ENCODE data around the gene SLC39A1.

The SLC39A1 gene

DNA sequence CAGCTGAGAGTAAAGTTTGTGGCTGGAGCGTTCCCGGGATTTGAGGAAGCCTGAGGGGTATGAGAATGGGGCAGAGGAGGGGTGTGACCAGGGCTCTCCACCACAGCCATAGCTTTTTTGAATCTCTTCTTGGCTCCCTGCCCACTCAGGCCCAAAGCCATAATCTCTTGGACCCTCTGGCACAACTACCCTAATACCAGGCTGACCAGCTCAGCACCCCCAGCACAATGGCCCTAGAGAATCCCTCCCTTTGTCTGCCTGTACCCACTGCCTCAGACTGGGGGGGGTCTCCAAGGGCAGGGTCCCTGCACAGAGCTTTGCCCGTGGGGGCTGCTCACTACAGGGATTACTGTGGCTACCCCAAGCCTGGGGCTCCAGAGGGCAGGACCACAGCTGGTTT is 24.3 kb downstream of the SLC39A1 start:
- H3K23ac ChIP-seq (ENCODE audit: low read depth, low read length, poor library complexity): no peak overlapping the region
- no peak overlapping the region for H4K91ac ChIP-seq (ENCODE audit: low read depth, low read length, poor library complexity)
- H3K4me3 ChIP-seq (ENCODE audit: low read length in 2 of 2): no peak overlapping the region
- H3K36me3 ChIP-seq (replicated peaks in 1 of 2; ENCODE audit: control insufficient read depth in 2 of 2, insufficient read depth in 2 of 2, low read length in 2 of 2): peaks cover 11 to 91% of the 10 kb centered on the region in 2 donors
- H2BK5ac ChIP-seq (ENCODE audit: low read length): no peak overlapping the region
- H3K4me2 ChIP-seq (ENCODE audit: insufficient read depth, low read length, poor library complexity, severe bottlenecking): no peak overlapping the region
- no peaks in the 10 kb centered on the region for H3K4me1 ChIP-seq (ENCODE audit: control insufficient read depth in 2 of 2, insufficient read depth in 1 of 2, low read depth in 1 of 2, low read length in 2 of 2)
- no peaks in the 10 kb centered on the region for H3K9me3 ChIP-seq (replicated peaks in 1 of 2; ENCODE audit: control insufficient read depth in 2 of 2, insufficient read depth in 1 of 2, low read depth in 1 of 2, low read length in 2 of 2)
- H3K79me1 ChIP-seq (ENCODE audit: low read depth, low read length): peaks cover 2% of the 10 kb centered on the region
- H3K9ac ChIP-seq (ENCODE audit: low read depth, low read length, poor library complexity): no peak overlapping the region
- H3K14ac ChIP-seq (ENCODE audit: low read length): no peak overlapping the region
- no peak overlapping the region for H2AK5ac ChIP-seq (ENCODE audit: low read depth, low read length)
- DNase-seq (ENCODE audit: low spot score): no peak
- no peak overlapping the region for H3K18ac ChIP-seq (ENCODE audit: low read length)
- H2BK12ac ChIP-seq (ENCODE audit: low read length): no peak overlapping the region
- no peaks in the 10 kb centered on the region for H3K27me3 ChIP-seq (ENCODE audit: control insufficient read depth in 3 of 3, insufficient read depth in 3 of 3, low read depth in 1 of 3, low read length in 3 of 3)
- no peak overlapping the region for H3K27ac ChIP-seq (replicated peaks; ENCODE audit: low read length)
- H3K4ac ChIP-seq (ENCODE audit: low read length): no peak overlapping the region
- WGBS, 2 donors (ENCODE audit: extremely low coverage in 2 of 2, insufficient read length in 2 of 2, insufficient replicate concordance in 1 of 2): no CpG with 5 or more reads among the region's 3 CpGs
- H2BK120ac ChIP-seq (ENCODE audit: low read depth, low read length): no peak overlapping the region
- H2AFZ ChIP-seq (ENCODE audit: low read length): no peak overlapping the region
- H4K8ac ChIP-seq (ENCODE audit: low read depth, low read length): no peak overlapping the region
- H2BK15ac ChIP-seq (ENCODE audit: low read length): no peak overlapping the region

DNA sequence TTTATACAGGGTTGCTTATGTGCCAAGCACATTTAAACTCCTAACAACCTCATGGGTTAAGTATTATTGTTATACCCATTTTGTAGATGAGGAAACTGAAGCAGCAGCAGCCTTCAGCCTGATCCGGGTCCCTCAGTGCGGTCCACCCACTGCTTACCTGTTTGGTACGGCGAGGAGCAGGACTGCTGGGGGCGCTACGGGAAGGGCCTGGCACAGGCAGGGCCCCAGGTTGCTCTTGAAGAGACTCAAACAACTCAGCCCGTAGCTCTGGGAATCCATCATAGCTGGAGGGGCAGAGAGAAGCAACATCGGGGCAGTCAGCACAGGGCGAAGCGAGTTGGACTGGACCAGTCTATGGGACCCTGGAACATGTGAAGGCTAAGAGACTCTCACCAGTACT is 26.0 kb downstream of the SLC39A1 start:
- H3K27me3 ChIP-seq (ENCODE audit: control insufficient read depth in 3 of 3, insufficient read depth in 3 of 3, low read depth in 1 of 3, low read length in 3 of 3): no peaks in the 10 kb centered on the region
- no peaks in the 10 kb centered on the region for H3K9me3 ChIP-seq (replicated peaks in 1 of 2; ENCODE audit: control insufficient read depth in 2 of 2, insufficient read depth in 1 of 2, low read depth in 1 of 2, low read length in 2 of 2)
- H3K9ac ChIP-seq (ENCODE audit: low read depth, low read length, poor library complexity): no peak overlapping the region
- H3K4me1 ChIP-seq (ENCODE audit: control insufficient read depth in 2 of 2, insufficient read depth in 1 of 2, low read depth in 1 of 2, low read length in 2 of 2): no peaks in the 10 kb centered on the region
- H3K14ac ChIP-seq (ENCODE audit: low read length): no peak overlapping the region
- no peak overlapping the region for H4K91ac ChIP-seq (ENCODE audit: low read depth, low read length, poor library complexity)
- H3K18ac ChIP-seq (ENCODE audit: low read length): no peak overlapping the region
- no peak overlapping the region for H2BK5ac ChIP-seq (ENCODE audit: low read length)
- peaks cover 2% of the 10 kb centered on the region for H3K79me1 ChIP-seq (ENCODE audit: low read depth, low read length)
- H3K4me3 ChIP-seq (ENCODE audit: low read length in 2 of 2): no peak overlapping the region
- H2AFZ ChIP-seq (ENCODE audit: low read length): no peak overlapping the region
- H4K8ac ChIP-seq (ENCODE audit: low read depth, low read length): no peak overlapping the region
- no peak overlapping the region for H2BK120ac ChIP-seq (ENCODE audit: low read depth, low read length)
- H3K4ac ChIP-seq (ENCODE audit: low read length): no peak overlapping the region
- H3K36me3 ChIP-seq (replicated peaks in 1 of 2; ENCODE audit: control insufficient read depth in 2 of 2, insufficient read depth in 2 of 2, low read length in 2 of 2): peaks cover 11 to 92% of the 10 kb centered on the region in 2 donors
- no peak overlapping the region for H3K23ac ChIP-seq (ENCODE audit: low read depth, low read length, poor library complexity)
- H2AK5ac ChIP-seq (ENCODE audit: low read depth, low read length): no peak overlapping the region
- WGBS, 2 donors (ENCODE audit: extremely low coverage in 2 of 2, insufficient read length in 2 of 2, insufficient replicate concordance in 1 of 2): no CpG with 5 or more reads among the region's 10 CpGs
- H2BK15ac ChIP-seq (ENCODE audit: low read length): no peak overlapping the region
- H3K27ac ChIP-seq (replicated peaks; ENCODE audit: low read length): no peak overlapping the region
- no peak for DNase-seq (ENCODE audit: low spot score)
- no peak overlapping the region for H2BK12ac ChIP-seq (ENCODE audit: low read length)
- H3K4me2 ChIP-seq (ENCODE audit: insufficient read depth, low read length, poor library complexity, severe bottlenecking): no peak overlapping the region

DNA sequence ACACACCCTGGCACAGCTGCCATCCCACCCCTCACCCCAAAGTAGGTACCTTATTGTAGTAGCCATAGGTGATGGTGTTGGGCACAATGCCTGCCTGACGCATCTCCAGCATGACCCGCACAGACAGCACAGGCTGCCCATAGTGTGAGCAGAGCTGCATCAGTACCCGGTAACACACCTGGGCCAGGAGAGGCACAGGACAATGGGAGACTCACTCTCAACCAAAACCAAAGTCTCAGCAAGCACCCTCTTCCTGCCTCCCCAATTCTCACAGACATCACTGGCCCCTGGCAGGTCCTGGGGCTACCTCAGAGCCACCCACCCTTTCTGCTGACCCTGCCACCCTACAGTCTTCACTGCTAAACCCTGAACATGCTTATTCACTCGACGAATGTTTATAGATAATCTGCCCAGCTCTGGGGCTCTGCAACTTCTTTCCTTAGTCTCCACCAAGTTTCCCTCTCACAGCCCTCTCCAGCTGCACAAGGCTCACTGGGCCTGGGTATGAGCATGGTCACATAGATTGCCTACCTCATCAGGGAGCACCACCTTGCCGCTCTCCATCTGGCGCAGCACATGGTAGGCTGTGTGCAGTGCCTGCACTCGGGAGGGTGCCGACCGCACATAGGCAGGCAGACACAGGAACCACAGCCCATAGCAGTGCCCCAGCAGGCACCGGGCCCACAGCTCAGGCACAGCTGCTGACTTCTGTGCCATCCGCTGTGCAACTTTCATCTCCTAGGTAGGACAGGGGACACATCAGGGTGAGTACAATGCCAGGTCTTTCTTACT is 27.1 kb downstream of the SLC39A1 start:
- Histone ChIP-seq H3K4me3 (ENCODE audit: low read length in 2 of 2) (peak overlapping the region in 1 of 2 donors; percentile 5), H3K36me3 (replicated peaks in 1 of 2; ENCODE audit: control insufficient read depth in 2 of 2, insufficient read depth in 2 of 2, low read length in 2 of 2) (peaks cover 14 to 87% of the 10 kb centered on the region in 2 donors), H3K9ac (ENCODE audit: low read depth, low read length, poor library complexity) (peak overlapping the region; percentile 63), H2BK15ac (ENCODE audit: low read length) (no peak overlapping the region), H2BK12ac (ENCODE audit: low read length) (no peak overlapping the region), H2AFZ (ENCODE audit: low read length) (no peak overlapping the region), H3K27me3 (ENCODE audit: control insufficient read depth in 3 of 3, insufficient read depth in 3 of 3, low read depth in 1 of 3, low read length in 3 of 3) (no peaks in the 10 kb centered on the region), H2AK5ac (ENCODE audit: low read depth, low read length) (no peak overlapping the region), H3K4me1 (ENCODE audit: control insufficient read depth in 2 of 2, insufficient read depth in 1 of 2, low read depth in 1 of 2, low read length in 2 of 2) (no peaks in the 10 kb centered on the region), H4K91ac (ENCODE audit: low read depth, low read length, poor library complexity) (no peak overlapping the region), H2BK120ac (ENCODE audit: low read depth, low read length) (no peak overlapping the region), H4K8ac (ENCODE audit: low read depth, low read length) (no peak overlapping the region), H3K14ac (ENCODE audit: low read length) (no peak overlapping the region), H2BK5ac (ENCODE audit: low read length) (peak overlapping the region; percentile 22), H3K79me1 (ENCODE audit: low read depth, low read length) (no peaks in the 10 kb centered on the region), H3K9me3 (replicated peaks in 1 of 2; ENCODE audit: control insufficient read depth in 2 of 2, insufficient read depth in 1 of 2, low read depth in 1 of 2, low read length in 2 of 2) (no peaks in the 10 kb centered on the region), H3K27ac (replicated peaks; ENCODE audit: low read length) (no peak overlapping the region), H3K23ac (ENCODE audit: low read depth, low read length, poor library complexity) (peak overlapping the region; percentile 68), H3K18ac (ENCODE audit: low read length) (peak overlapping the region; percentile 72), H3K4ac (ENCODE audit: low read length) (no peak overlapping the region), H3K4me2 (ENCODE audit: insufficient read depth, low read length, poor library complexity, severe bottlenecking) (no peak overlapping the region)
- no CpG with 5 or more reads among the region's 12 CpGs for WGBS, 2 donors (ENCODE audit: extremely low coverage in 2 of 2, insufficient read length in 2 of 2, insufficient replicate concordance in 1 of 2)
- no peak for DNase-seq (ENCODE audit: low spot score)

DNA sequence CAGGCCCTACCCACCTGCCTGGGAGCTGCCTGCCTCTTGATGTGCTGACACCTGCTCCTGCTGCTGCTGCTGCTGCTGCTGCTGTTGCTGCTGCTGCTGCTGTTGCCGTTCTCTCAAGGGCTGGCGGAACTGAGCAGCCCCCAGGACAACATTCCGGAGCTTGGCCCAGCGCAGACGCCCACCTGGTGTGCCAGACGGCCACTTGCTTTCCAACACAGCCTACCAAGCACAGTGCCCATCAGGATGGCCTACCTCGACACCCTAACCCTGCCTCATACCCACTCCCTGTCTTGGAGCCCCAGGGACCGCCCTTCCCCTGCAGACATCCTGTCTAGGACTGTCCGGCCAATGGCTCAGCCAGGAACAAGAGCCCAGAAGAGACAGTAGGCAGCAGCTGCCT is 28.6 kb downstream of the SLC39A1 start:
- no peak overlapping the region for H4K8ac ChIP-seq (ENCODE audit: low read depth, low read length)
- no peak overlapping the region for H2BK120ac ChIP-seq (ENCODE audit: low read depth, low read length)
- no peak overlapping the region for H2AFZ ChIP-seq (ENCODE audit: low read length)
- no peak overlapping the region for H2AK5ac ChIP-seq (ENCODE audit: low read depth, low read length)
- no CpG with 5 or more reads among the region's 9 CpGs for WGBS, 2 donors (ENCODE audit: extremely low coverage in 2 of 2, insufficient read length in 2 of 2, insufficient replicate concordance in 1 of 2)
- H2BK5ac ChIP-seq (ENCODE audit: low read length): peak overlapping the region; percentile 53
- no peak overlapping the region for H3K4ac ChIP-seq (ENCODE audit: low read length)
- H3K27ac ChIP-seq (replicated peaks; ENCODE audit: low read length): no peak overlapping the region
- no peak overlapping the region for H3K4me3 ChIP-seq (ENCODE audit: low read length in 2 of 2)
- H3K4me1 ChIP-seq (ENCODE audit: control insufficient read depth in 2 of 2, insufficient read depth in 1 of 2, low read depth in 1 of 2, low read length in 2 of 2): no peaks in the 10 kb centered on the region
- no peak overlapping the region for H3K18ac ChIP-seq (ENCODE audit: low read length)
- no peaks in the 10 kb centered on the region for H3K79me1 ChIP-seq (ENCODE audit: low read depth, low read length)
- H4K91ac ChIP-seq (ENCODE audit: low read depth, low read length, poor library complexity): no peak overlapping the region
- H3K9ac ChIP-seq (ENCODE audit: low read depth, low read length, poor library complexity): peak overlapping the region; percentile 4
- peak overlapping the region; percentile 31 for H3K23ac ChIP-seq (ENCODE audit: low read depth, low read length, poor library complexity)
- H3K4me2 ChIP-seq (ENCODE audit: insufficient read depth, low read length, poor library complexity, severe bottlenecking): no peak overlapping the region
- no peak for DNase-seq (ENCODE audit: low spot score)
- peaks cover 14 to 87% of the 10 kb centered on the region in 2 donors for H3K36me3 ChIP-seq (replicated peaks in 1 of 2; ENCODE audit: control insufficient read depth in 2 of 2, insufficient read depth in 2 of 2, low read length in 2 of 2)
- H3K9me3 ChIP-seq (replicated peaks in 1 of 2; ENCODE audit: control insufficient read depth in 2 of 2, insufficient read depth in 1 of 2, low read depth in 1 of 2, low read length in 2 of 2): no peaks in the 10 kb centered on the region
- H2BK15ac ChIP-seq (ENCODE audit: low read length): no peak overlapping the region
- H2BK12ac ChIP-seq (ENCODE audit: low read length): no peak overlapping the region
- H3K14ac ChIP-seq (ENCODE audit: low read length): peak overlapping the region; percentile 38
- H3K27me3 ChIP-seq (ENCODE audit: control insufficient read depth in 3 of 3, insufficient read depth in 3 of 3, low read depth in 1 of 3, low read length in 3 of 3): no peaks in the 10 kb centered on the region
